Spleen (tissue), 11 donors: Measurements from ENCODE around the gene KLLN. TPM values are rescaled to one million over a fixed set of nuclear protein-coding genes. Genes with fewer than 3 reads are reported as not detected.

Source experiments
- DNase-seq: peaks from one replicate; pipeline ENCODE4 v3.0.0-alpha.2; 2020
- H3K27ac ChIP-seq, 8 donors: fragments of 200-600 bp; sonication (generic) in 7 of 8; 1 replicate in 4 of 8; 2 replicates in 4 of 8; pipeline versions ENCODE4 v1.5.0 to v1.8.0; 2016 to 2021; ENCODE audit warnings: inconsistent platforms in 4 of 8, mild to moderate bottlenecking in 4 of 8, moderate library complexity in 1 of 8
- H3K27me3 ChIP-seq, 7 donors: fragments of 200-600 bp; sonication (generic) in 6 of 7; replicated peaks in 1 of 7; 1 replicate in 4 of 7; 2 replicates in 3 of 7; pipeline versions ENCODE4 v1.5.0 to v1.8.0; 2016 to 2021; ENCODE audit warnings: inconsistent platforms in 3 of 7, mild to moderate bottlenecking in 1 of 7
- H3K36me3 ChIP-seq, 6 donors: fragments of 200-600 bp; sonication (generic) in 5 of 6; 1 replicate in 4 of 6; 2 replicates in 2 of 6; pipeline versions ENCODE4 v1.5.0 to v1.8.0; 2016 to 2021; ENCODE audit warnings: inconsistent platforms in 2 of 6
- H3K4me1 ChIP-seq, 6 donors: fragments of 200-600 bp; sonication (generic) in 5 of 6; 1 replicate in 3 of 6; 2 replicates in 3 of 6; pipeline versions ENCODE4 v1.5.0 to v1.8.0; 2016 to 2021; ENCODE audit warnings: inconsistent platforms in 3 of 6
- H3K4me3 ChIP-seq, 8 donors: fragments of 200-600 bp; sonication (generic) in 7 of 8; 1 replicate in 4 of 8; 2 replicates in 4 of 8; pipeline versions ENCODE4 v1.5.0 to v1.8.0; 2016 to 2021; ENCODE audit warnings: inconsistent platforms in 4 of 8, mild to moderate bottlenecking in 4 of 8, moderate library complexity in 2 of 8
- H3K9me3 ChIP-seq, 8 donors: fragments of 200-600 bp; sonication (generic) in 7 of 8; 1 replicate in 4 of 8; 2 replicates in 4 of 8; pipeline versions ENCODE4 v1.5.0 to v1.8.0; 2016 to 2021; ENCODE audit warnings: inconsistent platforms in 4 of 8
- POLR2A ChIP-seq, 3 donors: fragments of 450-650 bp; IDR thresholded peaks; one replicate each; pipeline ENCODE4 v1.5.1; 2017; ENCODE audit warnings: antibody characterized with exemption in 3 of 3, mild to moderate bottlenecking in 1 of 3
- POLR2AphosphoS5 ChIP-seq, 3 donors: sonication (generic); formaldehyde crosslinking; IDR thresholded peaks; one replicate each; pipeline ENCODE4 v1.5.1; 2017; ENCODE audit warnings: antibody characterized with exemption in 3 of 3
- WGBS, 5 donors: extraction: QIAGEN DNeasy Blood & Tissue Kit in 3 of 5; methylation state at CpG; one replicate each; pipeline versions ENCODE4 v1.1.5 to v1.1.7; 2013 to 2018; 5-methylcytosine and 5-hydroxymethylcytosine counted together
- intact Hi-C: fragments of 100-400 bp; cut with DNase I; formaldehyde crosslinking; loops from one replicate; pipeline ENCODE4 v1.15.0; 2023; ENCODE audit warnings: low total_unique reads
- polyA plus RNA-seq, 3 donors: library from polyadenylated mRNA; stranded (reverse); fragments of 200-250 nt; gene quantifications; one replicate each; pipeline ENCODE4 v1.2.1, GENCODE V29; 2013
- total RNA-seq, 7 donors: library from RNA; depleted of rRNA in 3 of 7; stranded (reverse); fragments of >200 nt in 3 of 7; fragmentation: NEBNext Ultra II Directional in 4 of 7; extraction: Animal tissue kit (Norgen Biotek cat#: 25700) in 4 of 7; gene quantifications; one replicate each; pipeline versions ENCODE4 v1.1.0 to v1.2.1, GENCODE V29; 2016 to 2021
- TF ChIP-seq, protein P1 (sequence below), 11 experiments: fragments of 200-600 bp in 7 of 11; fragments of 450-650 bp in 4 of 11; sonication (generic) in 4 of 11; IDR thresholded peaks in 8 of 11; conservative IDR thresholded peaks in 3 of 11; 1 replicate in 7 of 11; 2 replicates in 4 of 11; pipeline versions ENCODE4 v1.4.0 to v1.8.0; 2016 to 2021; ENCODE audit warnings: antibody characterized with exemption in 11 of 11, inconsistent platforms in 4 of 11, mild to moderate bottlenecking in 1 of 11
- donor health status: healthy with polysubstance abuse.
- donor health status: DM: no; HTN: no; CAD: no; lungs with moderate emphysema.
- donor health status: DM: no; HTN: no; CAD: no.
- donor health status: Bipolar disorder and iron deficiency.
- donor health status: healthy.
- donor health status: DM: no; HTN: no; CAD: no.
- donor health status: DM: yes; HTN: yes; CAD: no.

The KLLN gene
- total and polyA plus RNA-seq, 10 donors, result 0.52 to 2.2 (median 0.99) TPM

DNA sequence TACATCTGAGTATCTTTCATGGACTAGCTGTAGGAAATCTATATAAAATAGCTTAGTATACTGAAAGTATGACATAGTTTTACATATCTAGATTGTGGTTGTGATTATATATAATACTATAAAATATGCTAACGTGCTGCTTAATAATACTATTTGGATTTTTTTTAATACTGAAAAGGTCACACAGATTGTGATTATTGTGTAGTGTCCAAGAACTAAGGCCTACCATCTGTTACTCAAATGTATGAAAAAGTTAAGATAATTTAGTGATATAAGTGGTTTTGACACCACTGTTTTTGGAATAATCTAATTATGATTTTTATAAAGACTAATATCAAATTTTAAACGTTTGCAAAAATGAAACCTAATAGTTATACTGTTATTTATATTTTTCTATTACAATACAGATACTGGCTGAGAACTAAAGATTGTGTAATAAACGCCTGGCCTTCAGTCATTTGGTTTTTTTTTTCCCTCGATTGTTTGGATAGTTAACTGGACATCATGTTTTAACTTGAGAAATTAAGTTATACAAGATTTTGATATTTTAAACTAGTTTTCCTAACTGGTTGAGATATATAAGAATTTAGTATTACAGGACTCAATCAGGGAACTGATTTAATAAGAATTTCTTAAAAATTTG, 12.7 kb upstream of the KLLN start:
- intact Hi-C loops, result no loop called here
- Histone ChIP-seq H3K27ac (no peak overlapping the region), H3K4me3 (no peak overlapping the region), H3K27me3 (no peaks in the 10 kb centered on the region), H3K9me3 (peaks cover 0 to 3% (median under 1%) of the 10 kb centered on the region in 8 donors), H3K4me1 (peaks cover 12 to 98% (median 75%) of the 10 kb centered on the region in 6 donors), H3K36me3 (peaks cover 0 to 52% (median 2%) of the 10 kb centered on the region in 6 donors)
- TF ChIP-seq POLR2AphosphoS5 (IDR thresholded peaks at IDR 0.05) (no peak), POLR2A (IDR thresholded peaks at IDR 0.05) (no peak)
- TF ChIP-seq, protein P1, sequence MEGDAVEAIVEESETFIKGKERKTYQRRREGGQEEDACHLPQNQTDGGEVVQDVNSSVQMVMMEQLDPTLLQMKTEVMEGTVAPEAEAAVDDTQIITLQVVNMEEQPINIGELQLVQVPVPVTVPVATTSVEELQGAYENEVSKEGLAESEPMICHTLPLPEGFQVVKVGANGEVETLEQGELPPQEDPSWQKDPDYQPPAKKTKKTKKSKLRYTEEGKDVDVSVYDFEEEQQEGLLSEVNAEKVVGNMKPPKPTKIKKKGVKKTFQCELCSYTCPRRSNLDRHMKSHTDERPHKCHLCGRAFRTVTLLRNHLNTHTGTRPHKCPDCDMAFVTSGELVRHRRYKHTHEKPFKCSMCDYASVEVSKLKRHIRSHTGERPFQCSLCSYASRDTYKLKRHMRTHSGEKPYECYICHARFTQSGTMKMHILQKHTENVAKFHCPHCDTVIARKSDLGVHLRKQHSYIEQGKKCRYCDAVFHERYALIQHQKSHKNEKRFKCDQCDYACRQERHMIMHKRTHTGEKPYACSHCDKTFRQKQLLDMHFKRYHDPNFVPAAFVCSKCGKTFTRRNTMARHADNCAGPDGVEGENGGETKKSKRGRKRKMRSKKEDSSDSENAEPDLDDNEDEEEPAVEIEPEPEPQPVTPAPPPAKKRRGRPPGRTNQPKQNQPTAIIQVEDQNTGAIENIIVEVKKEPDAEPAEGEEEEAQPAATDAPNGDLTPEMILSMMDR (IDR thresholded peaks at IDR 0.05 in 8 of 11, conservative IDR thresholded peaks at IDR 0.05 in 3 of 11), result no peak
- WGBS, 5 donors, result 42 to 67% (median 49%) methylated on average over 4 of the region's 4 CpGs
- DNase-seq, result no peak

DNA sequence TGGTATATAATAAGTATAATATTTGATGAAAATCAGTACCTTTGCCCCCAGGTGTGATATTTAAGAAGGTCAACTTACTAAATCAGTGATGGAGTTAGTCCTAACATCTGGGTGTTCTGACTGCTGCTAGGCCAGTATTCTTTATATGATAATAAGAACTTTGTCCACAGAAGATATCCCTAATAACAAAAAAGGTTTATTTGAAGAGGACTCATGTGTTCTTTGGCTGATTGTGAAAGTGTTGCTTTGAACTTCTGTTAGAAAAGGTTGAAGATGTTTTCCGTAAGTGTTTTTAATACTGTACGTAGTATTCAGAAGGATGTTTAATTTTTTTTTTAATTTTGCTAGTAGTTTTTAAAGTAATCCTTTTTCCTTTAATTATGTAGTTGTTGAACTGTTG, 10.3 kb upstream of the KLLN start:
- Histone ChIP-seq H3K9me3 (no peaks in the 10 kb centered on the region), H3K27ac (peak overlapping the region in 1 of 8 donors; percentile 19), H3K36me3 (peaks cover 0 to 34% (median 2%) of the 10 kb centered on the region in 6 donors), H3K4me3 (peak overlapping the region in 2 of 8 donors; percentile 2 to 3), H3K27me3 (no peaks in the 10 kb centered on the region), H3K4me1 (peaks cover 33 to 100% (median 87%) of the 10 kb centered on the region in 6 donors)
- no peak for DNase-seq
- TF ChIP-seq POLR2A (IDR thresholded peaks at IDR 0.05) (no peak), POLR2AphosphoS5 (IDR thresholded peaks at IDR 0.05) (no peak)
- TF ChIP-seq, protein P1 (IDR thresholded peaks at IDR 0.05 in 8 of 11, conservative IDR thresholded peaks at IDR 0.05 in 3 of 11), result no peak
- 68 to 83% (median 73%) methylated on average over 2 of the region's 2 CpGs for WGBS, 5 donors
- intact Hi-C loops, result no loop called here

GRCh38 chr10:87872828-87873227, 9.5 kb upstream of the KLLN start:
- Histone ChIP-seq H3K9me3 (no peaks in the 10 kb centered on the region), H3K4me1 (peaks cover 39 to 100% (median 92%) of the 10 kb centered on the region in 6 donors), H3K27me3 (no peaks in the 10 kb centered on the region), H3K36me3 (peaks cover 0 to 26% (median under 1%) of the 10 kb centered on the region in 6 donors), H3K27ac (no peak overlapping the region), H3K4me3 (peak overlapping the region in 1 of 8 donors; percentile 3)
- no peak for DNase-seq
- intact Hi-C loops, result no loop called here
- TF ChIP-seq POLR2A (IDR thresholded peaks at IDR 0.05) (no peak), POLR2AphosphoS5 (IDR thresholded peaks at IDR 0.05) (peak in 2 of 3 donors; percentile 30 to 57)
- TF ChIP-seq, protein P1 (IDR thresholded peaks at IDR 0.05 in 8 of 11, conservative IDR thresholded peaks at IDR 0.05 in 3 of 11), result no peak
- WGBS, 5 donors, result 94 to 97% (median 96%) methylated on average over 6 of the region's 6 CpGs

DNA sequence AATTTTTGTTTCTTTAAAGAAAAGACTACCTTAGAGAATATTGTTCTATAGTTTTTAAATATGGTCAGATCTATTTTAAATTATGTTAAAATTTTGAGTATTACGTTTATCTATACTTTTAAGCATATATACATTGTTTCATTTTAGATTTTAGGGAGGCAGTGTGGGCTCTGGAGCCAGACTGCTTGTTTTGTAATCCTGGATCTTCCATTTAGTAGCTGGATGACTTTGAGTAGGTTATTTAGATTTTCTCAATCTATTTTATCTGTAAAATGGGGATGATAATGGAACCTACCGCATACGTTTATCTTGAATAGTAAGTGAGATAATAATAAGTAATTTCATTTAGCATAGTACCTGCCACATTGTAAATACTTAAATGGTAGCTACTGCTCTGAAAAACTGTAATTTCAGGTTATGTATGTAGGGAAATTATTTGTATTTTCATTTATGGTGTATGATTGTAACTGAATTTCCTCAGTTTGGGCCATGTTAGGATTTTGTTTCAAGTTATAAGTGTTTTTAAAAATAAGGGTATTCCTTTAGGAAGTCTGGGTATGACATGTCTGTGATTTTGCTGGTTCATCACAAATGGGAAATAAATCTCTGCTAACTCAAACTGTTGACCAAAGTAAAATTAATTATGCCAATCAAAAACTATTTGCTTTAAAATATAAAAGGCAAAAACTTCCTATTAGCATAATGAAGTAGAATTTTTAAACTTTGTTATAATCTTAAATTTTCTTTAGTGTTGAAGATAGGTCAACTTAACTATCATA, 6.6 kb upstream of the KLLN start:
- H3K36me3 ChIP-seq, result peaks cover 0 to 23% (median 0%) of the 10 kb centered on the region in 6 donors
- no peak for DNase-seq
- no peaks in the 10 kb centered on the region for H3K9me3 ChIP-seq
- H3K27ac ChIP-seq, result peak overlapping the region in 5 of 8 donors; percentile 41 to 100 (median 99)
- TF ChIP-seq POLR2A (IDR thresholded peaks at IDR 0.05) (no peak), POLR2AphosphoS5 (IDR thresholded peaks at IDR 0.05) (no peak)
- TF ChIP-seq, protein P1 (IDR thresholded peaks at IDR 0.05 in 8 of 11, conservative IDR thresholded peaks at IDR 0.05 in 3 of 11), result no peak
- H3K4me3 ChIP-seq, result peak overlapping the region in 5 of 8 donors; percentile 83 to 96 (median 92)
- no peaks in the 10 kb centered on the region for H3K27me3 ChIP-seq
- whole genome bisulfite sequencing, 5 donors, result 77 to 83% (median 80%) methylated on average over 3 of the region's 3 CpGs
- H3K4me1 ChIP-seq, result peaks cover 44 to 98% (median 94%) of the 10 kb centered on the region in 6 donors
- intact Hi-C loops, result loop anchor here (10.0 kb wide), 1 partner anchor 65 kb away; no protein-coding TSS in a partner anchor
